Neural cell (in vitro differentiated cells): ENCODE data around the gene MST1.

Experiments
- CTCF ChIP-seq: fragments of 450-650 bp; IDR thresholded peaks from 2 replicates; pipeline ENCODE4 v1.5.1; 2014; ENCODE audit warnings: antibody characterized with exemption, mild to moderate bottlenecking, moderate library complexity; ENCODE audit not compliant: poor library complexity, severe bottlenecking
- POLR2AphosphoS5 ChIP-seq: IDR thresholded peaks from 2 replicates; pipeline ENCODE4 v1.6.1; 2012
- REST ChIP-seq: IDR thresholded peaks from 2 replicates; pipeline ENCODE4 v1.6.1; 2012; ENCODE audit warnings: borderline replicate concordance

GRCh38 chr3:49721596-49721895 is 32.3 kb upstream of the MST1 start:
- no peak for TF ChIP-seq CTCF
- TF ChIP-seq REST: no peak
- TF ChIP-seq POLR2AphosphoS5: no peak
